H9 (cell line): ENCODE data around the gene KCNA5. TPM values are rescaled to one million over a fixed set of nuclear protein-coding genes. Genes with fewer than 3 reads are reported as not detected.

Source experiments
- DNase-seq: peaks from one replicate; pipeline ENCODE4 v3.0.0-alpha.2; 2017
- H2AFZ ChIP-seq: one replicate; pipeline ENCODE4 v1.6.1; 2013; ENCODE audit warnings: mild to moderate bottlenecking, low read length, control low read depth, moderate library complexity
- H2AK5ac ChIP-seq: 2 replicates; pipeline ENCODE4 v1.6.1; 2013; ENCODE audit warnings: low read length, control low read depth, mixed read lengths; ENCODE audit not compliant: insufficient read length
- H2BK120ac ChIP-seq: one replicate; pipeline ENCODE4 v1.6.1; 2013; ENCODE audit warnings: low read depth, mild to moderate bottlenecking, low read length, control low read depth, inconsistent platforms; ENCODE audit not compliant: poor library complexity, severe bottlenecking
- H2BK12ac ChIP-seq: 2 replicates; pipeline ENCODE4 v1.6.1; 2013; ENCODE audit warnings: low read length, control low read depth, mixed read lengths, low read depth; ENCODE audit not compliant: insufficient read length
- H2BK15ac ChIP-seq: 2 replicates; pipeline ENCODE4 v1.6.1; 2013; ENCODE audit warnings: low read depth, low read length, control low read depth
- H2BK20ac ChIP-seq: one replicate; pipeline ENCODE4 v1.6.1; 2013; ENCODE audit warnings: low read depth, mild to moderate bottlenecking, low read length, control low read depth, inconsistent platforms; ENCODE audit not compliant: poor library complexity, severe bottlenecking
- H2BK5ac ChIP-seq: 2 replicates; pipeline ENCODE4 v1.6.1; 2013; ENCODE audit warnings: low read length, control low read depth, mixed read lengths; ENCODE audit not compliant: insufficient read length
- H3K14ac ChIP-seq: 2 replicates; pipeline ENCODE4 v1.6.1; 2013; ENCODE audit warnings: low read length, control low read depth; ENCODE audit not compliant: insufficient read depth
- H3K18ac ChIP-seq: 2 replicates; pipeline ENCODE4 v1.6.1; 2013; ENCODE audit warnings: low read depth, mild to moderate bottlenecking, mixed read lengths, low read length, control low read depth; ENCODE audit not compliant: insufficient read length
- H3K23ac ChIP-seq: 2 replicates; pipeline ENCODE4 v1.6.1; 2013; ENCODE audit warnings: low read length, control low read depth, mixed read lengths, low read depth; ENCODE audit not compliant: insufficient read length
- H3K23me2 ChIP-seq: 2 replicates; pipeline ENCODE4 v1.6.1; 2013; ENCODE audit warnings: low read depth, mild to moderate bottlenecking, mixed read lengths, low read length, control low read depth; ENCODE audit not compliant: insufficient read length, poor library complexity, severe bottlenecking
- H3K27ac ChIP-seq: 2 replicates; pipeline ENCODE4 v1.5.1; 2013; ENCODE audit warnings: low read length, control low read depth, mixed read lengths, low read depth; ENCODE audit not compliant: insufficient read length
- H3K27me3 ChIP-seq: 2 replicates; pipeline ENCODE4 v1.6.1; 2013; ENCODE audit warnings: low read length, control low read depth, inconsistent platforms; ENCODE audit not compliant: insufficient read depth
- H3K4ac ChIP-seq: 2 replicates; pipeline ENCODE4 v1.6.1; 2013; ENCODE audit warnings: low read depth, mild to moderate bottlenecking, control low read depth, inconsistent platforms, low read length, moderate library complexity
- H3K4me1 ChIP-seq: 2 replicates; pipeline ENCODE4 v1.6.1; 2013; ENCODE audit warnings: low read length, control low read depth, inconsistent platforms; ENCODE audit not compliant: insufficient read depth
- H3K4me2 ChIP-seq: 2 replicates; pipeline ENCODE4 v1.6.1; 2013; ENCODE audit warnings: low read length, control low read depth, mixed read lengths; ENCODE audit not compliant: insufficient read length, insufficient read depth
- H3K56ac ChIP-seq: 2 replicates; pipeline ENCODE4 v1.6.1; 2013; ENCODE audit warnings: low read depth, mild to moderate bottlenecking, mixed read lengths, low read length, control low read depth; ENCODE audit not compliant: insufficient read length
- H3K79me1 ChIP-seq: 2 replicates; pipeline ENCODE4 v1.6.1; 2013; ENCODE audit warnings: low read depth, mild to moderate bottlenecking, moderate library complexity, low read length, control low read depth, inconsistent platforms; ENCODE audit not compliant: insufficient read depth, poor library complexity, severe bottlenecking
- H3K79me2 ChIP-seq: 2 replicates; pipeline ENCODE4 v1.6.1; 2013; ENCODE audit warnings: low read length, control low read depth, inconsistent platforms; ENCODE audit not compliant: insufficient read depth
- H3K9ac ChIP-seq: 2 replicates; pipeline ENCODE4 v1.6.1; 2013; ENCODE audit warnings: low read length, control low read depth, mixed read lengths; ENCODE audit not compliant: insufficient read length; ENCODE audit errors: extremely low read depth
- H3K9me3 ChIP-seq: one replicate; pipeline ENCODE4 v1.6.1; 2013; ENCODE audit warnings: low read depth, low read length, inconsistent platforms; ENCODE audit not compliant: control insufficient read depth
- H3T11ph ChIP-seq: one replicate; pipeline ENCODE4 v1.6.1; 2013; ENCODE audit warnings: mild to moderate bottlenecking, low read length, control low read depth, inconsistent platforms
- H4K20me1 ChIP-seq: one replicate; pipeline ENCODE4 v1.6.1; 2013; ENCODE audit not compliant: control insufficient read depth, insufficient read length, insufficient read depth
- H4K5ac ChIP-seq: 2 replicates; pipeline ENCODE4 v1.6.1; 2013; ENCODE audit warnings: low read depth, mild to moderate bottlenecking, mixed read lengths, low read length, control low read depth; ENCODE audit not compliant: insufficient read length
- H4K8ac ChIP-seq: replicated peaks from 2 replicates; pipeline ENCODE4 v1.6.1; 2013; ENCODE audit warnings: low read length, control low read depth, mixed read lengths, low read depth; ENCODE audit not compliant: insufficient read length
- H4K91ac ChIP-seq: 2 replicates; pipeline ENCODE4 v1.6.1; 2013; ENCODE audit warnings: low read depth, mild to moderate bottlenecking, moderate library complexity, mixed read lengths, low read length, control low read depth; ENCODE audit not compliant: insufficient read length
- H3K27ac Mint-ChIP-seq, 3 experiments: 2 replicates in 2 of 3; 3 replicates in 1 of 3; pipeline ENCODE4 v1.8.0; 2020 to 2021; ENCODE audit warnings: mixed read lengths in 3 of 3, mild to moderate bottlenecking in 1 of 3, moderate library complexity in 1 of 3
- H3K27me3 Mint-ChIP-seq: 2 replicates; pipeline ENCODE4 v1.8.0; 2021; ENCODE audit warnings: low read depth, mild to moderate bottlenecking, moderate library complexity, mixed read lengths
- H3K36me3 Mint-ChIP-seq, 3 experiments: 2 replicates in 2 of 3; 3 replicates in 1 of 3; pipeline ENCODE4 v1.8.0; 2020 to 2021; ENCODE audit warnings: low read depth in 3 of 3, mixed read lengths in 3 of 3; ENCODE audit not compliant: insufficient read depth in 1 of 3
- H3K4me1 Mint-ChIP-seq, 2 experiments: 2 replicates each; pipeline ENCODE4 v1.8.0; 2020; ENCODE audit warnings: mixed read lengths in 2 of 2
- H3K4me3 Mint-ChIP-seq, 2 experiments: 2 replicates in 1 of 2; 3 replicates in 1 of 2; pipeline ENCODE4 v1.8.0; 2020 to 2021; ENCODE audit warnings: mild to moderate bottlenecking in 2 of 2, mixed read lengths in 2 of 2, moderate library complexity in 1 of 2
- H3K9me3 Mint-ChIP-seq, 2 experiments: 2 replicates in 1 of 2; 3 replicates in 1 of 2; pipeline ENCODE4 v1.8.0; 2020; ENCODE audit warnings: mild to moderate bottlenecking in 2 of 2, mixed read lengths in 2 of 2, moderate library complexity in 1 of 2
- total RNA-seq: library from RNA; stranded (reverse); gene quantifications from 2 replicates; pipeline ENCODE4 v1.2.1, GENCODE V29; 2021
- TF ChIP-seq, protein P1 (sequence below): fragments of 200-600 bp; sonication (generic); conservative IDR thresholded peaks from 3 replicates; pipeline ENCODE4 v1.8.0; 2021; ENCODE audit warnings: antibody characterized with exemption, mild to moderate bottlenecking

Gene KCNA5
- total RNA-seq, 1 experiment from 2014 or later: 0.22 TPM

- Histone ChIP-seq H4K91ac (no peak overlapping the region), H2BK12ac (no peak overlapping the region), H3K27ac (no peak overlapping the region), H2BK5ac (no peak overlapping the region), H3K79me2 (no peaks in the 10 kb centered on the region), H3K9me3 (no peaks in the 10 kb centered on the region), H3K4me2 (no peak overlapping the region), H3K56ac (no peak overlapping the region), H3K18ac (no peak overlapping the region), H3K14ac (no peak overlapping the region), H2BK15ac (no peak overlapping the region), H4K8ac (no peak overlapping the region), H2AFZ (no peak overlapping the region), H3K23me2 (no peaks in the 10 kb centered on the region), H4K20me1 (no peaks in the 10 kb centered on the region), H2BK20ac (no peak overlapping the region), H2BK120ac (no peak overlapping the region), H3K23ac (no peak overlapping the region), H3K4me1 (peaks cover 8% of the 10 kb centered on the region; the same call in 1 of the 2 replicates), H3K27me3 (no peaks in the 10 kb centered on the region), H3T11ph (no peak overlapping the region), H2AK5ac (no peak overlapping the region), H3K79me1 (no peaks in the 10 kb centered on the region), H4K5ac (no peak overlapping the region), H3K4ac (no peak overlapping the region), H3K9ac (no peak overlapping the region)
- peaks cover 18% of the 10 kb centered on the region for H3K27me3 Mint-ChIP-seq
- H3K36me3 Mint-ChIP-seq: no peaks in the 10 kb centered on the region; a peak in 2 of 7 replicates
- no peak overlapping the region for H3K27ac Mint-ChIP-seq
- H3K4me3 Mint-ChIP-seq: no peak overlapping the region
- H3K4me1 Mint-ChIP-seq: peaks cover 26 to 31% of the 10 kb centered on the region in 2 experiments
- TF ChIP-seq, protein P1, sequence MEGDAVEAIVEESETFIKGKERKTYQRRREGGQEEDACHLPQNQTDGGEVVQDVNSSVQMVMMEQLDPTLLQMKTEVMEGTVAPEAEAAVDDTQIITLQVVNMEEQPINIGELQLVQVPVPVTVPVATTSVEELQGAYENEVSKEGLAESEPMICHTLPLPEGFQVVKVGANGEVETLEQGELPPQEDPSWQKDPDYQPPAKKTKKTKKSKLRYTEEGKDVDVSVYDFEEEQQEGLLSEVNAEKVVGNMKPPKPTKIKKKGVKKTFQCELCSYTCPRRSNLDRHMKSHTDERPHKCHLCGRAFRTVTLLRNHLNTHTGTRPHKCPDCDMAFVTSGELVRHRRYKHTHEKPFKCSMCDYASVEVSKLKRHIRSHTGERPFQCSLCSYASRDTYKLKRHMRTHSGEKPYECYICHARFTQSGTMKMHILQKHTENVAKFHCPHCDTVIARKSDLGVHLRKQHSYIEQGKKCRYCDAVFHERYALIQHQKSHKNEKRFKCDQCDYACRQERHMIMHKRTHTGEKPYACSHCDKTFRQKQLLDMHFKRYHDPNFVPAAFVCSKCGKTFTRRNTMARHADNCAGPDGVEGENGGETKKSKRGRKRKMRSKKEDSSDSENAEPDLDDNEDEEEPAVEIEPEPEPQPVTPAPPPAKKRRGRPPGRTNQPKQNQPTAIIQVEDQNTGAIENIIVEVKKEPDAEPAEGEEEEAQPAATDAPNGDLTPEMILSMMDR: no peak
- H3K9me3 Mint-ChIP-seq: no peaks in the 10 kb centered on the region; a peak in 1 of 5 replicates
- DNase-seq: no peak
Observed at GRCh38 chr12:5030066-5030465, 13.6 kb upstream of the KCNA5 start.
